CD4-positive, CD25-positive, alpha-beta regulatory T cell (primary cell): ENCODE results near the gene SLC32A1. TPM values are rescaled to one million over a fixed set of nuclear protein-coding genes. Genes with fewer than 3 reads are reported as not detected.

Experiments used
- ATAC-seq, 2 donors: fragments of 150-1000 bp; cut with Tn5 transposase; one replicate each; pipeline ENCODE4 v1.10.0; 2021; ENCODE audit warnings: low read depth in 2 of 2, moderate number of reproducible peaks in 2 of 2, moderate library complexity in 1 of 2
- DNase-seq, 3 donors: peaks; one replicate each; pipeline versions ENCODE4 v3.0.0 to v3.0.0-alpha.2; 2012 to 2022; ENCODE audit warnings: mixed read lengths in 1 of 3
- H3K27ac ChIP-seq: one replicate; pipeline ENCODE4 v1.7.0; 2013; ENCODE audit warnings: mild to moderate bottlenecking, low read length; ENCODE audit not compliant: insufficient read depth, poor library complexity, severe bottlenecking
- H3K27me3 ChIP-seq: one replicate; pipeline ENCODE4 v1.7.0; 2013; ENCODE audit warnings: low read length; ENCODE audit not compliant: control insufficient read depth, insufficient read depth
- H3K36me3 ChIP-seq: one replicate; pipeline ENCODE4 v1.7.0; 2013; ENCODE audit warnings: mild to moderate bottlenecking, low read length, moderate library complexity; ENCODE audit not compliant: control insufficient read depth, insufficient read depth
- H3K4me1 ChIP-seq: 2 replicates; pipeline ENCODE4 v1.7.0; 2013; ENCODE audit warnings: mild to moderate bottlenecking, low read length; ENCODE audit not compliant: insufficient read depth, control insufficient read depth, poor library complexity, severe bottlenecking
- H3K4me3 ChIP-seq: one replicate; pipeline ENCODE4 v1.7.0; 2013; ENCODE audit warnings: low read depth, mild to moderate bottlenecking, low read length, moderate library complexity
- H3K9me3 ChIP-seq, 2 experiments: 1 replicate in 1 of 2; 2 replicates in 1 of 2; pipeline ENCODE4 v1.7.0; 2013; ENCODE audit warnings: low read length in 2 of 2, mild to moderate bottlenecking in 1 of 2, moderate library complexity in 1 of 2; ENCODE audit not compliant: control insufficient read depth in 2 of 2
- H3K27ac Mint-ChIP-seq, 3 donors: one replicate each; pipeline ENCODE4 v1.8.0; 2020 to 2022; ENCODE audit warnings: mild to moderate bottlenecking in 3 of 3, mixed read lengths in 3 of 3, moderate library complexity in 2 of 3
- H3K27me3 Mint-ChIP-seq: one replicate; pipeline ENCODE4 v1.8.0; 2022; ENCODE audit warnings: mild to moderate bottlenecking, mixed read lengths
- H3K36me3 Mint-ChIP-seq: one replicate; pipeline ENCODE4 v1.8.0; 2020; ENCODE audit warnings: mixed read lengths
- H3K4me1 Mint-ChIP-seq, 4 donors: one replicate each; pipeline ENCODE4 v1.8.0; 2020 to 2022; ENCODE audit warnings: mixed read lengths in 4 of 4, mild to moderate bottlenecking in 1 of 4
- H3K4me3 Mint-ChIP-seq, 4 donors: one replicate each; pipeline ENCODE4 v1.8.0; 2020 to 2022; ENCODE audit warnings: mild to moderate bottlenecking in 4 of 4, mixed read lengths in 4 of 4, moderate library complexity in 3 of 4
- H3K9me3 Mint-ChIP-seq, 7 donors: one replicate each; pipeline ENCODE4 v1.8.0; 2020 to 2022; ENCODE audit warnings: mixed read lengths in 7 of 7, mild to moderate bottlenecking in 3 of 7, moderate library complexity in 2 of 7
- polyA plus RNA-seq, 4 donors: library from polyadenylated mRNA; unstranded; fragments of 300-500 nt; fragmentation: Illumina TruSeq; gene quantifications; one replicate each; pipeline ENCODE4 v1.2.3, GENCODE V29; 2021
- total RNA-seq: library from RNA; stranded (reverse); gene quantifications from one replicate; pipeline ENCODE4 v1.2.3, GENCODE V29; 2022

SLC32A1 gene
- total and polyA plus RNA-seq, 5 donors from 2014 or later: not detected

DNA sequence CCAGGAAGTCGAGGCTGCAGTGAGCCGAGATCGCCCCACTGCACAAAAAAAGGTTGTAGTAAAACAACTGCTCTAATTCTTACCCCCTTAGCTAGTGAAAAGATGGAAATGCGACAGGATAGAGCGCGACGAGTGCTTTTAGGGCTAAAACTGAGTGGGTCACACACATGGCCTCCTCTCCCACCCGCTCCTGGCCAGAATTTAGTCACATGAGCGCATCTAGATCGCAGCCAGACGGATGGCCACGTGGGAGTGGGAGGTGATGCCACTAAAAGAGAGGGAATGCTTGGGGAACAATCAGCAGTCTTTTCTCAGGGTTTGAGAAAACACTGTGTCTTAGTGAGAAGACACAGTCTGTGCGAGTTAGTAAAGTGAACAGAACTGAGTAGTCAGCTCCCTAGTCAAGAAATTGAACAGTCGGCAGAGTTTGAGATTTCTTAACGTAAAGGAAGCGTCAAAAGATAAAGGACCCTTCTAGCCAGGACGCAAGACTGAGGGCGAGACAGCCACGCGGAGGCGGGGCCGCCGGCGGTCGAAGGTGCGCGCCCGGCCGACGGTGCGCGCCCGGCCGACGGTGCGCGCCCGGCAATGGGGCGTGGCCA, 23.3 kb downstream of the SLC32A1 start:
- H3K4me3 ChIP-seq: peak overlapping the region; percentile 71
- peaks cover 16% of the 10 kb centered on the region for H3K4me1 ChIP-seq
- H3K36me3 ChIP-seq: peaks cover 17% of the 10 kb centered on the region
- DNase-seq (no peak), ATAC-seq (no peak)
- Mint-ChIP-seq H3K27ac (peak overlapping the region; percentile 98 to 100 (median 99)), H3K36me3 (peaks cover 7% of the 10 kb centered on the region), H3K4me3 (peak overlapping the region; percentile 93 to 99 (median 98)), H3K4me1 (peaks cover 6 to 28% (median 23%) of the 10 kb centered on the region in 4 donors), H3K27me3 (peaks cover 10% of the 10 kb centered on the region), H3K9me3 (no peaks in the 10 kb centered on the region)
- no peaks in the 10 kb centered on the region for H3K9me3 ChIP-seq
- H3K27me3 ChIP-seq: peaks cover under 1% of the 10 kb centered on the region
- peak overlapping the region; percentile 90 for H3K27ac ChIP-seq

DNA sequence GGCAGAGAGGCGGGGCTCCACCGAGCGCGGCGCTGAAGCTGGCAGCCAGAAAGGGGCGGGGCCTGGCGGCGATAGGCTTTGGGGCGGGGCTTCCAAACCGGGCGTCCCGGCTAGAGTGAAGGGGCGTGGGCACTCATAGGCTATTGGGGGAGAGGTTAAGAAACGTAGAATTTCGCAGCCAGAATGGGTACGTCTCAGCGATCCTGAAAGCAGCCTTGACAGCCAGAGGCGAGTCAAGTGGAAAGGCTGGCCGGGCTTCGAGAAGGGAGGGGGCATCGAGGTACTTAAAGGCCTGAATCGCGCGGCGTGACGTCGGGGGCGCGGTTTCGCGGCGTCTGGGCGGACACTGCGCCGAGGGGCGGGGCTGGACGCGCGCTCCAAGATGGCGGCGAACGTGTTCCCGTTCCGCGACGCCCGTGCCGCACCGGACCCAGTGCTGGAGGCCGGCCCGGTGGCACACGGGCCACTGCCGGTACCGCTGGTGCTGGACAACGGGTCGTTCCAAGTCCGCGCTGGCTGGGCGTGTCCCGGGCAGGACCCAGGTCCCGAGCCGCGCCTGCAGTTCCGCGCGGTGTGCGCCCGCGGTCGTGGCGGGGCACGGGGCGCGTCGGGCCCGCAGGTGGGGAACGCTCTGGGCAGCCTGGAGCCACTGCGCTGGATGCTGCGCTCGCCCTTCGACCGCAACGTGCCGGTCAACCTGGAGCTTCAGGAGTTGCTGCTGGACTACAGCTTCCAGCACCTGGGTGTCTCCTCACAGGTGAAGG, 24.0 kb downstream of the SLC32A1 start, which contains the start of gene ACTR5:
Gene ACTR5 (plus strand): TSS at position 364 of the 764 bp plus-strand sequence. CDS start 19 bp downstream, at position 383.
- Histone ChIP-seq H3K9me3 (no peaks in the 10 kb centered on the region), H3K27ac (peak within 1 kb of the TSS; percentile 90), H3K4me3 (peak within 1 kb of the TSS; percentile 94), H3K36me3 (peaks cover 22% of the 10 kb centered on the region), H3K4me1 (peaks cover 16% of the 10 kb centered on the region), H3K27me3 (no peaks in the 10 kb centered on the region)
- Mint-ChIP-seq H3K4me3 (peak within 1 kb of the TSS; percentile 94 to 99 (median 98)), H3K9me3 (no peaks in the 10 kb centered on the region), H3K4me1 (peaks cover 6 to 28% (median 23%) of the 10 kb centered on the region in 4 donors), H3K36me3 (peaks cover 7% of the 10 kb centered on the region), H3K27me3 (peaks cover 10% of the 10 kb centered on the region), H3K27ac (peak within 1 kb of the TSS; percentile 98 to 100 (median 99))
- DNase-seq: peak; percentile 93 to 99 (median 94)
- ATAC-seq: peak; percentile 86 to 89

DNA sequence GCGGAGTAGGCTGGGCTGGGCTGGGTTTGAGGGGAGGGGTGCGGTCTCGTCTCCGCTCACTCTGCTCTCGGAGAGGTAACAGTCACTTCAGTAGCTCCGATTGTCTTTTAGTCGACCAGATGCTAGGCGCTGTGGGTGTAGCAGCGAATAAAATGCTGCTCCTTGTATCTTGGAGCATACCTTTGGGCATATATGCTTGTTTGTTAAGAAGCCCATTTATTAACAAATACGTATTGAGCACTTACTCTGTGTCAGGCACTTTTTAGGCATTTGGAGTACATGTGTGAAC, 24.5 kb downstream of the SLC32A1 start:
- Mint-ChIP-seq H3K4me1 (peaks cover 6 to 28% (median 23%) of the 10 kb centered on the region in 4 donors), H3K9me3 (no peaks in the 10 kb centered on the region), H3K27ac (peak overlapping the region; percentile 82 to 92 (median 86)), H3K4me3 (peak overlapping the region; percentile 83 to 95 (median 94)), H3K27me3 (peaks cover 4% of the 10 kb centered on the region), H3K36me3 (peaks cover 8% of the 10 kb centered on the region)
- H3K27ac ChIP-seq: peak overlapping the region; percentile 90
- H3K36me3 ChIP-seq: peaks cover 27% of the 10 kb centered on the region
- H3K4me1 ChIP-seq: peaks cover 16% of the 10 kb centered on the region
- no peaks in the 10 kb centered on the region for H3K27me3 ChIP-seq
- peak overlapping the region; percentile 94 for H3K4me3 ChIP-seq
- ATAC-seq (peak; percentile 29 to 32), DNase-seq (peak in 1 of 3 donors; percentile 72)
- no peaks in the 10 kb centered on the region for H3K9me3 ChIP-seq

DNA sequence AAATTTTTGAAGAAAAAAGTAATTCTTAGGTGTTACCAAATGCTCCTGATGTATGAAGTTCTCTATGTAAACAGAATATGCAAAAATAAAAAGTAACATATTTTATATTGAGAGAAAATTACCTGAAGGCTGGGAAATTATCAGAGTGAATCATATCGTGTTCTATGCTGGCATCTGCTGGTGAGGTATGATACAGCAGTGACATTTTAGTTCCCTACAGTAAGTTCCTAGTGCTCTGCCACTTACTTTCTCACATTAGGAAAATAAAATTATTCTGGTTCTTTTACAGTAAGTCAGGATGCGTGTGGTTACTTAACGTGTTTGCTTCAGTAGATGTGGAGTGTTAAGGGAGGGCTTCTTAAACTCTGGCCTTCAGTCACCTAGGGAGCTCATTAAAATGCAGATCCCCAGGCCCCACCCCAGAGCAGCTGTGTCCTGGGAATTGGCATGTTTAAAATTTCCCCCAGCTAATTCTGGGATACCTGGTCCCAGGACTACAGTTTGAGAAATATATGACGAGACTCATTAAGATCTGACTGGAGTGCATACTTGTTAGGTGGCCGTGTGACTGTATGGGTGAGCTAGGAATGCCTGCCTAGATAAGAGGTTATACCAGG, 27.2 kb downstream of the SLC32A1 start:
- peaks cover 22% of the 10 kb centered on the region for H3K36me3 Mint-ChIP-seq
- ATAC-seq: no peak

DNA sequence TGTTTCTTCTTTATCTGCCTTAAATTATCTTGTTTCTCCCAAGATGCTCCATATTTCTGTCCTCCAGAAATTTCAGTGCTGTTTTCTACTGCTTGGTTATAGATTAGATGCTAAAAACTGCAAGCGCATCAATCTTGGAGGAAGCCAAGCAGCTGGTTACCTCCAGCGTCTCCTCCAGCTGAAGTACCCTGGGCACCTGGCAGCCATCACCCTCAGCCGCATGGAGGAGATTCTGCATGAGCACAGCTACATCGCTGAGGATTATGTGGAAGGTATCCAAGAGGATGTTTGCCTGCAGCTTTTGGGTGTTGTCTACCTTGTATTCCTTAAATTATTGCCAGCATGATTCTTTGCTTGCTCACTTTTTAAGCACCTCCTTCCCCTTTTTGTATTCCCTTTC, 27.7 kb downstream of the SLC32A1 start:
- Histone ChIP-seq H3K4me3 (no peak overlapping the region), H3K27ac (no peak overlapping the region), H3K27me3 (no peaks in the 10 kb centered on the region), H3K9me3 (no peaks in the 10 kb centered on the region), H3K4me1 (peaks cover 16% of the 10 kb centered on the region), H3K36me3 (peaks cover 54% of the 10 kb centered on the region)
- ATAC-seq (no peak), DNase-seq (no peak)
- Mint-ChIP-seq H3K9me3 (no peaks in the 10 kb centered on the region), H3K4me1 (peaks cover 6 to 31% (median 24%) of the 10 kb centered on the region in 4 donors), H3K27me3 (peaks cover 4% of the 10 kb centered on the region), H3K27ac (no peak overlapping the region), H3K36me3 (peaks cover 23% of the 10 kb centered on the region), H3K4me3 (no peak overlapping the region)

More for the DNA sequence above, 27.2 kb downstream of the SLC32A1 start:
- Histone ChIP-seq H3K27ac (no peak overlapping the region), H3K4me3 (no peak overlapping the region), H3K27me3 (no peaks in the 10 kb centered on the region), H3K4me1 (peaks cover 16% of the 10 kb centered on the region), H3K36me3 (peaks cover 49% of the 10 kb centered on the region), H3K9me3 (no peaks in the 10 kb centered on the region)
- peaks cover 6 to 31% (median 24%) of the 10 kb centered on the region in 4 donors for H3K4me1 Mint-ChIP-seq
- peaks cover 4% of the 10 kb centered on the region for H3K27me3 Mint-ChIP-seq
- H3K27ac Mint-ChIP-seq: no peak overlapping the region
- H3K9me3 Mint-ChIP-seq: no peaks in the 10 kb centered on the region
- peak; percentile 10 to 68 (median 57) for DNase-seq
- H3K4me3 Mint-ChIP-seq: peak overlapping the region in 2 of 4 donors; percentile 40 to 53

DNA sequence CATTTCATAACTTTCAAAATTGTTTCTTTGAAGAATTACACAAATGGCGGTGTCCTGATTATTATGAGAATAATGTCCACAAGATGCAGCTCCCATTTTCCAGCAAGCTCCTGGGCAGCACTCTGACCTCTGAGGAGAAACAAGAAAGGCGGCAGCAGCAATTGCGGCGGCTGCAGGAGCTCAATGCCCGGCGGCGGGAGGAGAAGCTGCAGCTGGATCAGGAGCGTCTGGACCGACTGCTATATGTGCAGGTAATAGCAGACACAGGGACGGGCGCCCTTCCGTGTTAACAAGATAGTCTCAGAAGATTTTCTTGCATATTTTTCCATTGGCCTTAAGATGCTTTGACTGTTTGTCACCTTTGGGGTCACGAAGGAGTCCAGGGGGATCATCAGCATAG, 30.6 kb downstream of the SLC32A1 start:
- Mint-ChIP-seq H3K4me3 (no peak overlapping the region), H3K36me3 (peaks cover 36% of the 10 kb centered on the region), H3K27me3 (no peaks in the 10 kb centered on the region), H3K27ac (no peak overlapping the region), H3K4me1 (peaks cover 6 to 13% (median 11%) of the 10 kb centered on the region in 4 donors), H3K9me3 (no peaks in the 10 kb centered on the region)
- no peaks in the 10 kb centered on the region for H3K4me1 ChIP-seq
- H3K9me3 ChIP-seq: no peaks in the 10 kb centered on the region
- peaks cover 80% of the 10 kb centered on the region for H3K36me3 ChIP-seq
- no peak overlapping the region for H3K4me3 ChIP-seq
- ATAC-seq (no peak), DNase-seq (no peak)
- no peak overlapping the region for H3K27ac ChIP-seq
- H3K27me3 ChIP-seq: no peaks in the 10 kb centered on the region

DNA sequence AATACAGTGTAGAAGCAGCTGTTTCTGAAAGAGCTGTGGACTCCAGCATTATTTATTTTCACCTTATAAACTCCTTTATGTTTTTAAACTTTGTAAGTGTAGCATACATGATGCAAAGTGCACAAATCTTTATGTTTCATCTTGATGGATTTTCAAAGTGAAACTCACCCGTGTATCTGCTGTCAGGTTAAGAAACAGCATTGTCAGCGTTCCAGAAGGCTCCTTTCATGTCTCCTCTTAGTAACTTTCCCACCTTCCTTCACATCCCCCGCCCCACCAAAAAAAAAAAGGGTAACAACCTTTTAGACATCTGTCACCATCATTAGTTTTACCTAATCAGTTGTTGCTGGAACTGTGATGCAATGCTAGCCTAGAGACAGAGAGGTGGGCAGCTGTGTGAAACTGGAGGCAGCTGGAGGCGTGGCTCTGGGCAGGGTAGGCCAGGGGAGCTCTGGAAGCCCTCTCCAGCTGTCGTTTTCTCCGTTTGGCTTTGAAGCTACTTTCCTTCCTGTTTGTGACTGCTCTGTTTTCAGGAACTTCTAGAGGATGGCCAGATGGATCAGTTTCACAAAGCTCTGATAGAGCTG, 31.1 kb downstream of the SLC32A1 start:
- Histone ChIP-seq H3K27me3 (no peaks in the 10 kb centered on the region), H3K36me3 (peaks cover 82% of the 10 kb centered on the region), H3K27ac (no peak overlapping the region), H3K4me3 (no peak overlapping the region), H3K4me1 (no peaks in the 10 kb centered on the region), H3K9me3 (no peaks in the 10 kb centered on the region)
- Mint-ChIP-seq H3K4me1 (peaks cover 6 to 13% (median 7%) of the 10 kb centered on the region in 4 donors), H3K27me3 (no peaks in the 10 kb centered on the region), H3K27ac (no peak overlapping the region), H3K9me3 (no peaks in the 10 kb centered on the region), H3K4me3 (no peak overlapping the region), H3K36me3 (peaks cover 37% of the 10 kb centered on the region)
- DNase-seq: no peak
- ATAC-seq: no peak
